Stromal cell of bone marrow (primary cell): ENCODE measurements around the gene HERPUD1.
"Not testable (repeated sequence)": the region's sequence is repeated elsewhere in the genome, so short reads cannot be mapped to it uniquely, and the experiment has no call there.

Source experiments
- DNase-seq: peaks from one replicate; pipeline ENCODE4 v3.0.0-alpha.2; 2012; ENCODE audit warnings: low read depth

HERPUD1 gene

GRCh38 chr16:56960681-56961281 lies 28.8 kb downstream of the HERPUD1 start:
- no peak for DNase-seq

- DNase-seq, result no peak
Measured at GRCh38 chr16:56961386-56961785, 29.4 kb downstream of the HERPUD1 start.

GRCh38 chr16:56961851-56962281 lies 29.9 kb downstream of the HERPUD1 start, which contains the start of gene CETP:
Gene CETP, plus strand, starts transcription at chr16:56961950. Its CDS starts 30 bp downstream, at chr16:56961980.
- no peak for DNase-seq

- DNase-seq, result peak; percentile 78
Measured at GRCh38 chr16:56964243-56965148, 32.6 kb downstream of the HERPUD1 start.

GRCh38 chr16:56965149-56966092 lies 33.5 kb downstream of the HERPUD1 start:
- DNase-seq, result no peak

- no peak for DNase-seq
Measured at GRCh38 chr16:56966093-56966475, 34.1 kb downstream of the HERPUD1 start.

GRCh38 chr16:56967733-56968132 lies 35.8 kb downstream of the HERPUD1 start:
- DNase-seq, result no peak

- no peak for DNase-seq
Measured at GRCh38 chr16:56969769-56970168, 37.8 kb downstream of the HERPUD1 start.

- DNase-seq, result no peak
Measured at GRCh38 chr16:56970934-56971767, 39.2 kb downstream of the HERPUD1 start.

GRCh38 chr16:56971768-56972043 lies 39.8 kb downstream of the HERPUD1 start:
- DNase-seq, result no peak

GRCh38 chr16:56972403-56973293 lies 40.7 kb downstream of the HERPUD1 start:
- DNase-seq, result no peak

- DNase-seq, result no peak
Measured at GRCh38 chr16:56973294-56973689, 41.4 kb downstream of the HERPUD1 start.

- DNase-seq, result not testable (repeated sequence)
Measured at GRCh38 chr16:56973899-56974298, 42.0 kb downstream of the HERPUD1 start.

- DNase-seq, result no peak
Measured at GRCh38 chr16:56974549-56975300, 42.8 kb downstream of the HERPUD1 start.

GRCh38 chr16:56975714-56976113 lies 43.8 kb downstream of the HERPUD1 start:
- DNase-seq, result no peak

GRCh38 chr16:56977216-56977615 lies 45.3 kb downstream of the HERPUD1 start:
- no peak for DNase-seq

GRCh38 chr16:56977823-56978430 lies 46.0 kb downstream of the HERPUD1 start:
- no peak for DNase-seq

GRCh38 chr16:56980201-56980535 lies 48.2 kb downstream of the HERPUD1 start:
- DNase-seq, result no peak
